Measurements from ENCODE around the gene DNAJC16.
A peak's percentile ranks its signal among the peaks of the same experiment; 100 is the strongest.

The DNAJC16 gene

DNA sequence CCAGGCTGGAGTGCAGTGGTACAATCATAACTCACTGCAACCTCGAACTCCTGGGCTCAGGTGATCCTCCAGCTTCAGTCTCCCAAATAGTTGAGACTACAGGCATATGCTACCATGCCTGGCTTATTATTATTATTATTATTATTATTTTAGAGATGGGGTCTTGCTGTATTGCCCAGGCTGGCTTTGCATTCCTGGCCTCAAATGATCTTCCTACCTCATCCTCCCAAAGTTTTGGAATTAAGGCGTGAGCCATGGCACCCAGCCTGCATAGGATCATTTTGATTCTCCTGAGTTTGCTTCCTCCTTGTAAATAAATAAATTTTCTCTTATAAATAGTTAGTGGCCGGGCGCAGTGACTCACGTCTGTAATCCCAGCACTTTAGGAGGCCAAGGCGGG, 96.8 kb downstream of the DNAJC16 start:
- Mint-ChIP-seq H3K36me3 (ENCODE audit: low read depth) (peaks cover 20% of the 10 kb centered on the region), H3K4me1 (peaks cover 84% of the 10 kb centered on the region), H3K27ac (no peak overlapping the region), H3K4me3 (no peak overlapping the region), H3K9me3 (no peaks in the 10 kb centered on the region), H3K27me3 (ENCODE audit: low read depth, poor library complexity) (no peaks in the 10 kb centered on the region)
- TF ChIP-seq, protein P1, sequence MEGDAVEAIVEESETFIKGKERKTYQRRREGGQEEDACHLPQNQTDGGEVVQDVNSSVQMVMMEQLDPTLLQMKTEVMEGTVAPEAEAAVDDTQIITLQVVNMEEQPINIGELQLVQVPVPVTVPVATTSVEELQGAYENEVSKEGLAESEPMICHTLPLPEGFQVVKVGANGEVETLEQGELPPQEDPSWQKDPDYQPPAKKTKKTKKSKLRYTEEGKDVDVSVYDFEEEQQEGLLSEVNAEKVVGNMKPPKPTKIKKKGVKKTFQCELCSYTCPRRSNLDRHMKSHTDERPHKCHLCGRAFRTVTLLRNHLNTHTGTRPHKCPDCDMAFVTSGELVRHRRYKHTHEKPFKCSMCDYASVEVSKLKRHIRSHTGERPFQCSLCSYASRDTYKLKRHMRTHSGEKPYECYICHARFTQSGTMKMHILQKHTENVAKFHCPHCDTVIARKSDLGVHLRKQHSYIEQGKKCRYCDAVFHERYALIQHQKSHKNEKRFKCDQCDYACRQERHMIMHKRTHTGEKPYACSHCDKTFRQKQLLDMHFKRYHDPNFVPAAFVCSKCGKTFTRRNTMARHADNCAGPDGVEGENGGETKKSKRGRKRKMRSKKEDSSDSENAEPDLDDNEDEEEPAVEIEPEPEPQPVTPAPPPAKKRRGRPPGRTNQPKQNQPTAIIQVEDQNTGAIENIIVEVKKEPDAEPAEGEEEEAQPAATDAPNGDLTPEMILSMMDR (IDR thresholded peaks at IDR 0.05): no peak
- no peak for DNase-seq

DNA sequence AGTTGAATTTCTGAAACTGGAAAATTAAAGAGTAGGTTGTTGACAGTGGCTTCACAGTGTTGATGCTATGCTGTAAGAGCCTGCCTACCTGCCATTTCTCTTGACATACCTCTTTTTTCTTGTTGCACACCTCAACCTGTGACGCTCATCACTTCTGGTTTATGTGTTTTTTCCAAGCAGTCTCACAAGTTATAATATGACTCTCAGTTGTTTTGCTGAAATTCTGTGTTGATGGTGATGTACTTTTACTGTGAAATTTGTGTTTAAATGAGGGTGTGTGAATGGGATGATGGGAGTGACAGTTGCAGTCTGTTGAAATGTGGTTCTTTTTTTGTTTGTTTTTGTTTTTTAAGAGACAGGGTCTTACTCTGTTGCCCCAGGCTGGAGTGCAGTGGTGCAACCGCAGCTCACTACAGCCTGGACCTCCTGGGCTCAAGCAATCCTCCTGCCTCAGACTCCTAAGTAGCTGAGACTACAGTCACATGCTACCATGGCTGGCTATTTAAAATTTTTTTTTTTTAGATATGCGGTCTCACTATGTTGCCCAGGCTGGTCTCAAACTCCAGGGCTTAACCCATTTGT, 97.6 kb downstream of the DNAJC16 start:
- TF ChIP-seq, protein P1 (IDR thresholded peaks at IDR 0.05): no peak
- H3K4me1 Mint-ChIP-seq: peaks cover 77% of the 10 kb centered on the region
- H3K27me3 Mint-ChIP-seq (ENCODE audit: low read depth, poor library complexity): no peaks in the 10 kb centered on the region
- H3K4me3 Mint-ChIP-seq: no peak overlapping the region
- no peaks in the 10 kb centered on the region for H3K9me3 Mint-ChIP-seq
- peak overlapping the region; percentile 65 for H3K27ac Mint-ChIP-seq
- H3K36me3 Mint-ChIP-seq (ENCODE audit: low read depth): peaks cover 27% of the 10 kb centered on the region
- no peak for DNase-seq

DNA sequence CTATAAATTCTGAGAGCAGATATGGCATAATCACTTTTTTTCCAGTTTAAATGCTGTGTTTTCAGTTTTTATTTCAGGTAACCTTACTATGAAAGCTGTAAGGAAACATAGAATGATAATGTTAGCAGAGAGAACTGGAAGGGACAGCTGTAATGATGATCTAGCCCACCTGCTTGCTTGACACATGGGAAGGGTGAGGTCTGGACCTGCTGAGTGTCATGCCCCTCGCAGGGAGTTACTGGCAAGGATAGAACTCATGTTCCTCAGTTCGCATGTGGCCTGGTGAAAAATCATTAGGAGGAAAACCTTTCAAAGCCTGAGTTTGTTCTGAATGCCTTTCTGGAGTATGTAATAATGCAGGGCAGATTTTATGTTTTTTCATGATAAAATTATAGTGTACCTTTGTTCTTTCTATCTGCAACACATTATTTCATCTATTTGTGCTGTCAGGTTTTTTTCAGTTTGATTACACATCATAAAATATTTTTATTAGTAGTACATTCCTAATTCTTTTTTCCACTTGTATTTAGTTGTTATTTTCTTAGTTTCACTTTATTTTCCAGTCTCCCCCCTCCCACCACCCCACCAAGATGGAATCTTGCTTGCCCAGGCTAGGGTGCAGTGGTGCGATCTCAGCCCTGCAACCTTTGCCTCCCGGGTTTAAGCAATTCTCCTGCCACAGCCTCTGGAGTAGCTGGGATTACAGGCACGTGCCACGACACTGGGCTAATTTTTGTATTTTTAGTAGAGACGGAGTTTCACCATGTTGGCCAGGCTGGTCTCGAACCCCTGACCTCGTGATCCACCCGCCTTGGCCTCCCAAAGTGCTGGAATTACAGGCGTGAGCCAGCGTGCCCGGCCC, 98.6 kb downstream of the DNAJC16 start:
- H3K27me3 Mint-ChIP-seq (ENCODE audit: low read depth, poor library complexity): no peaks in the 10 kb centered on the region
- peak overlapping the region; percentile 96 for H3K27ac Mint-ChIP-seq
- no peak for DNase-seq

More for the DNA sequence above, 98.6 kb downstream of the DNAJC16 start:
- peaks cover 34% of the 10 kb centered on the region for H3K36me3 Mint-ChIP-seq (ENCODE audit: low read depth)
- no peaks in the 10 kb centered on the region for H3K9me3 Mint-ChIP-seq
- peaks cover 66% of the 10 kb centered on the region for H3K4me1 Mint-ChIP-seq
- TF ChIP-seq, protein P1 (IDR thresholded peaks at IDR 0.05): no peak
- H3K4me3 Mint-ChIP-seq: no peak overlapping the region
